Dermis blood vessel endothelial cell (primary cell): ENCODE results near the gene COMT. TPM values are rescaled to one million over a fixed set of nuclear protein-coding genes. Genes with fewer than 3 reads are reported as not detected.

ENCODE experiments used
- DNase-seq: peaks from one replicate; pipeline ENCODE4 v3.0.0; 2010
- total RNA-seq: library from RNA; depleted of rRNA; stranded (reverse); fragments of >200 nt; gene quantifications from 2 replicates; pipeline ENCODE4 v1.2.3, GENCODE V29; 2014

Gene COMT
- total RNA-seq, 1 donor from 2014 or later = 616 TPM

DNA sequence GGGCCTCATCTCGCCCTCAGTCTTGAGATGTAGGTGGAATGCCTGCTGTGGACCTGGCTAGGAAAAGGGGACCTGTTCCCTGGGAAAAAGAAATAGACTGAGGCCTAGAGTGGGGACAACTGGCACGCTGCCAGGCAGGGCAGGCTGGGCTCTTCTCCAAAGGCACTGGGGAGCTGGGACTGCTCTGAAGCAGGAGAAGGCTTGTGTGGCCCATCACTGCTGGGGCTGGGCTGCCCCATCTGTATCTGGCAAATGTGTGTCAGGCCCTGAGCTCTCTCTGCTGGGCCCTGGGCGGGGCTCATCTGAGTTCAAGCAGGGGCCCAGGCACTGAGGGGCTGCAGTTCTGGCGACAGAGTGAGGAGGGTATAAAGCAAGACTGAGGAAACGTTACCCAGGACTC, 42.2 kb downstream of the COMT start:
- DNase-seq = no peak

- DNase-seq = peak; percentile 83
Observed at GRCh38 chr22:19984201-19984753, 42.7 kb downstream of the COMT start.

GRCh38 chr22:19984851-19985811, 43.6 kb downstream of the COMT start:
- DNase-seq = no peak

DNA sequence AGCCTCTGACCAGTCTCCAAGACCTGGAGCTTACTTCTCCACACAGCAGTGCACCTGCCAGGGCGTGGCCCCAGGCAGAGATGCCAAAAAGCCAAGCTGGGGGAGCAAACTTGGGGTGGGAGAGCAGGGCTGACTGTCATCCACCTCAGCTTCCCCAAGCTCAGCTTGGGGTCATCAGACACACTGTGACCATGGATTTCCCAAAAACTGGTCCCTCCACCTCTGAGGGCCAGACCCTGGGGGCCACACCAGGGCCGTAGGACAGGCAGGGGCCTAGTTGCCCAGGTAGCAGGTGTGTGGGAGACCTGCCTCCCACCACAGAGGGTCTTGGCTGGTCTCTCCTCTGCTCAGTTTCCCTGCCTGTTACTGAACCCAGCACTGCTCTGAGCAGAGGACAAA, 44.4 kb downstream of the COMT start:
- DNase-seq = no peak

DNA sequence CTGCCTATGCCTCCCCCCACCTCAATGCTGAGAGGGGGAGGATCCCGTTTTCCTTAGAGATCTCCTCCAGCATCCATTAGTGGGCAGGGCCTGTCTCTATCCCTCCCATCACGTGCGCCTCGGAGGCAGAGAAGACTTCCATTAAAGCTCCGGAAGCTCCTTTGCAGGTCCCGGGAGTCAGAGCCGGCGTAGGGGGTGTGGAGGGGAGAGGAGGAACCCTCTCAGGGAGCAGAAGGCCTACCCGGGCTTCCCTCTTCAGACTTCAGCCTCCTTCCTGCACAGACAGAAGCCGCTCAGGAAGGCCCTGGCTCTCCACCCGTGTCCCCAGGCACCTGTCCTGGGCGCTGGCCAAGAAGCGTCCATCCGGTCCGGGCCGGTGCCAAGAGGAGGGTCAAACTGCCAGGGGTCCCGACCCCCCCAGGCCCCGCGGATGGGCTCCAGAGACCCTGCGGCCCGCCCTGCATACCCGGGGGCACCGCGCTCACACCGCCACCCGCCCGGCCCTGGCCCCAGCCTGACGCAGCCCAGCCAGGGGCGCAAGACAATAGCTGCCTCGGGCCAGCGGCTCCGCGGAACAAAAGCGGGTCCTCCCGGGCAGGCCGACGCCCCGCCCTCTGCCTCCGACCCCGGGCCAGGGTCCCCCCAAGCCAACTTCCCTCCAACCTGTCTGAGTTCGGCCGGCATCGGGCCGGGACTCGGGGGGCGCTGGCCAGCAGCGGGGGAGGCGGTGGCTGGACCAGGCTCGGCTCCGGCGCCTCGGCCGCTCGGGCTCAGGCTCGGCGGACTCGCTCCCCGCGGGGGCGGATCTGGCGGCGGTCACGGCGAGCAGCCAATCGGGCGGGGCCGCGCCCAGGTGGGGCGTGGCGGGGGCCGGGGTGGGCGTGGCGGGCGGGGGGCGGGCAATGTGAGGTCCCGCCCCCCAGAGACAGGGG, 45.1 kb downstream of the COMT start:
- peak; percentile 87 for DNase-seq

DNA sequence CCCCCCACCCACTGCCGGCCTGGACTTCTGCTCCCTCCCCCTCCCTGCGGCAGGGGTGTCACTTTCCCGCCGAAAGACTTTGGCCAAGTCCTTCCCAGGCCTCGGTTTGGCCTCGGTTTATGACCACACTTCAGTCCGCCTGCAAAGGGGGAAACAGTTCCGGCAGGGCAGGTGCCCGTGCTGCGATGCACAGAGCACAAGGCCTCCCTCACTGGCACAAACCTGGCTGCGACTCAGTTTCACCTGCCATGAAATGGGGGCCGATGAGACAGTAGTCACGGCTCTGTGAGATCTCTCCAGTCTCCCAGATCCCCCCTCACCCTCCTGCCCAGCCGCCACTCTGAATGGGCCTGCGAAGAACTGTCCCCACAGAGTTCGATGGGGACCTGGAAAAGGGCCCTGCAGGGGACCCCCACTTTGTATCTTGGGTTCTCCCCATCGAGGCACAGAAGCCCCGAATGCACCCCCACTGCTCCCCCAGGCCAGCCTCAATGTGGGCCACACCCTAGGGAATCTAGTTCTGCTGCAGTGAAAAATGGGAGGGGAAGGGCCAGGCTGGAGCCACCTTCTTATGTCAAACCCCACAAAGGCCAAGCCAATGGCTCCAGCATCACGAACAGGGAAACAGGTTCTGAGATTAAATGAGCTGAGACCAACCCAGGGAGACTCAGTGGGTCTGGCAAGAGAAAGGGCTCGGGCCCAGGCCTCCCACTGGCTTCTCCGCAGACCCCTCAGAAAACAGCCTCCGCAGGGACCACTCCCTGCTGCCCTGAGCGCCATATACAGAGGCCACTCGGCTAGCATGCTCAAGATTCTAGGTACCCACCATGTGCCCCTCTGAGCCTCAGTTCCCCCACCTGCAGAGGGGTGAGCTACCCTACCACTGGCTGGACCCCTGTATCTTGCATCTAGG, 46.1 kb downstream of the COMT start:
- no peak for DNase-seq

DNA sequence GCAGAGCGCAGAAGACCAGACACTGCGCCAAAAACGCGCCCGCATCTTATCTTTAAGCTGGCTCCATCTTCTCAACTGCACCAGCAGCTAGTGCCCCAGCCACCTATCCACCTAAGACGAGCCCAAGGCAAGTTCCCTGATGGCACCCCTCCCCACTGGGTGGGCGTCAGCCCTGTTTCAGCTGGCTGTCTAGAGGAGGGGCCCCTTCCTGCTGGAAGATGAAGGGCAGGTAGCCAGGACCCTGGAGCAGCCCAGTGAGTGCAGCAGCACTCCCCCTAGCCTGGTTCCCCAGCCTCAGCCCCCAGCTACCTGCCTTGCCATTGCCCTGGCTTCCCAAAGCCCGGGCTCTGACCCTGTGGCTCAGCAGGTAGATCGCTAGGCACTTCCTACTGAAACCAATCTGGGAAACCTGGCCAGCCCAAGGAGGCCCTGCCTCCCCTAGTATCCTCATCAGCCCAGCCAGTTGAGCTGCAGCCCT, 46.8 kb downstream of the COMT start:
- DNase-seq = no peak

DNA sequence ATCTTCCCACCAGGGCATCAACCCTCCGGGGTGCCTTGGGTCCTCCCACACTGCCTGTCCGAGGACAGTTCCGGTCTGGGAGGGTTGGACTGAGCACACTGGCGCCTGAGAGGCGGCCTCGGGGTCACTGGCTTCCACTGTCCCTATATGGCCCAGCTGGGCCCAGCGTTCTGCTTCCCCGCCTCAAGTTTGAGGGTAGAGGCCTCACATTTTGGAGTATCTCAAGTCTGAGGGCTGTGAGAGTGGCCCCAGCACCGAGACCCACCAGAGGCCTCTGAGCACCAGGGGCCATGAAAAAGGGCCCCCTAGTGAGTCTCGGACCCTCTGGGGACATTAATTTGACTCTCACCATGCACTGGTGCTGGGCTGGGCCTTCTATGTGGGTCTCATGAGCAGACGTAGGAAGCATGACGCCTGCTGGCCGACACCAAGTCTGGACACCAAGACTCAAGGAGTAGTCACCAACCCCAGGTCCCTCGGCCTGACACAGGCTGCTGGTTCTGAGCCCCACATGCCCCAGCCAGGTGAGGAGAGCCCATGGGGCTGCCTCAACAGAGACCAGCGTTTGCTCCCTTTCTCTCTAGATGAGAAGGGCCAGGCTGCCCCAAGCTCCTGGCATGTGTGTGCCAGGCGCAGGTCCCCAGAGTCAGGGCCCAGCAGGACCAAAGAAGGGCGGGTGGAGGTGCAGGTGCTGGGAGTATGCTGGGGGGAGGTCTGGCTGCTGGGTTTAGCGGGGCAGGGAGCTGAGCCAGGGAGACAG, 47.6 kb downstream of the COMT start:
- DNase-seq = no peak

- no peak for DNase-seq
Observed at GRCh38 chr22:19989725-19990067, 48.1 kb downstream of the COMT start.

- no peak for DNase-seq
Observed at GRCh38 chr22:19990188-19990587, 48.6 kb downstream of the COMT start.

GRCh38 chr22:19990609-19991394, 49.2 kb downstream of the COMT start:
- DNase-seq = no peak

GRCh38 chr22:19991395-19991644, 49.7 kb downstream of the COMT start:
- DNase-seq = no peak

- DNase-seq = no peak
Observed at GRCh38 chr22:19991645-19992451, 50.3 kb downstream of the COMT start.

GRCh38 chr22:19992481-19992911, 50.9 kb downstream of the COMT start:
- DNase-seq = no peak

DNA sequence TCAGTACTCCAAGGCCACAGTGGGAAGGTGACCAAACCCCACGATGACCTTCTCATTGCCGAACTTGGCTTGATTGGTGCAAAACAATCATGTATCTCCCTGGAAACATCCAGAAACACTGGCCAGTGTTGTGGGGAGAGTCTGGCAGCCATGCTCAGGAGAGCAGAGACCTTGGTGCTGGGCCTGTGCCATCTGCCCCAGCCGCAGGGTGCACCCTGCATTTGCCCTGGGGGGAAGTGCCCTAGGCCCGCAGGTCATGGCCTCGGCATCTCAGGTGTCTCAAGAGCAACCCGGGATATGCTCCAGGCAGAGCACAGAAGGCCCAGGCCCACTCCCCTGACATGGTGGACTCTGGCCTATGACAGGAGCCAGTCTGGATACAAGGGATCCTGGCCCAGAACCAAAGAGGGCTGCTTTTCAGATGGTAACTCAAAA, 51.4 kb downstream of the COMT start:
- no peak for DNase-seq

- no peak for DNase-seq
Observed at GRCh38 chr22:19993926-19994325, 52.4 kb downstream of the COMT start.

DNA sequence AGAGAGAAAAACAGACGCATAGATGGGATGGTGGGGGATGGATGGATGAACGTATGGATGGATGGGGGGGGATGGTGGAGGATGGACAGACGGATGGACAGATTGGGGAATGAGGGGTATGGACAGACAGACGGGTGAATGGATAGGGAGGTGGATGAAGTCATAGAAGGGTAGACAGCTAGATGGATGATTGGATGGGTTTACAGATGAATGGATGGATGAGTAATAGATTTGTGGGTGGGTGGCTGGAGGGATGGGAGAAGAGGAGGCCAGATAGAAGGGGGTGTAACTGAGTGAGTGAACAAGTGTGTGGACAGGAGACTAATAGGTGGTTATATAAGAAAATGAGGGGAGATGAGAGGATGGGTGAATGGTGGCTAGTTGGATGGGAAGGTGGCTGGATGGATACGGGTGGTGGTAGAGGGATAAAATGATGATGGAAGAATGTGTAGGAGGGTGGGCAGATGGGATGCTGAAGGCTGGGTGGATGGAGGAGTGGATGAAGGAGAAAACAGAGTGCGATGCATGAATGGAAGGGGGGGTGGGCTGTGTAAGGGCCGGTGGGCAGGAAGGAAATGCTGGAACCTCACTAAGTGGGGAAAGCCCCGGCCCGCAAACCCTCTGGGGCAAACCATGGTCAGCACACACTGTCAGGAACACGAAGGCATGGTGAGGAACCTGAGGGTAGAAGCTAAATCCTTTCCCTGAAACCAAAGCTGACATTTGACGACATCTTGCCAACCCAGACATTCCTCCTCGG, 53.5 kb downstream of the COMT start:
- DNase-seq = no peak

DNA sequence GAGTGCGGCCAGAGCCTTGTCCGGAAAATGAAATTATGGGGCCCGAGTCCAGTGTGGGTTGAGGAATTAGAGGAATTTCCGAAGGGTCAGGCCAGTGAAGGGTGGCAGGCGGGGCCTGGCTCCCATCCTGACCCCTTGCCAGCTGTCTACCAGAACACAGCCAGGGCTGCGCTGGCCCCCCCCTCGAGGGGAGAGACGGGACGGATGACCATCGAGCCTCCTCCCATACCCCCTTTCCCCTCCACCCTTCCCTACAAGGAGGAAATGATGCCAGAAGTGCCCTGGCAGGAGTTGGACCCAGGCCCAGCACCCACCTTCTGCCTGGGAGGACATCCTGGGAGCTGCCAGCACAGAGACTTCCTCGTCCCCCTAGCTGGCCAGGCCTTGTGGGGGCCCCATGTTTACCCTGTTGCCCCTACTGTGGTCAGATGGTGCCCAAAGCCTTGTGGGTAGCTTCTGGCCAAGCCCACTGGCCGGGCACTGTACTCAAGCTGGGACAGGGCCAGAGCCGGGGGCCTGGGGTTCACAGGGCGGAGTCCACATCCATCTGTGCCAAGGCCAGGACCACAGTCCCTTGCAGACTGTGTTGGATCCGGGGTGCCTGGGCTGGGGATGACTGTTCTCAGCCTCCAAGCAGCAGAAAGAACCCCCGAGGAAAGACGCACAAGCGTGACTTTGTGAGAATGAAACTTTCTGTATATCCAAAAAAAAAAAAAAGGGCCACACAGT, 54.2 kb downstream of the COMT start:
- DNase-seq = peak; percentile 58
